Neural cell (in vitro differentiated cells): ENCODE data around the gene TRUB2. TPM values are rescaled to one million over a fixed set of nuclear protein-coding genes. Genes with fewer than 3 reads are reported as not detected.
"Not testable (repeated sequence)": the region's sequence is repeated elsewhere in the genome, so short reads cannot be mapped to it uniquely, and the experiment has no call there.

Experiments used
- H2AFZ ChIP-seq: fragments of 200-600, 300-800 bp; sonication (generic), shearing (Covaris generic); 2 replicates; pipeline ENCODE4 v1.6.0; 2014; ENCODE audit warnings: low read depth, mild to moderate bottlenecking, antibody characterized with exemption, low read length, moderate library complexity
- H3F3A ChIP-seq: fragments of 200-600 bp; shearing (Covaris generic); 2 replicates; pipeline ENCODE4 v1.6.1; 2016; ENCODE audit warnings: mild to moderate bottlenecking, moderate library complexity, mixed read lengths, antibody characterized with exemption, low read length; ENCODE audit not compliant: insufficient read depth, poor library complexity, severe bottlenecking
- H3K27ac ChIP-seq: fragments of 200-600, 300-800 bp; sonication (generic), shearing (Covaris generic); 2 replicates; pipeline ENCODE4 v1.5.1; 2014; ENCODE audit warnings: mild to moderate bottlenecking, low read length, moderate library complexity
- H3K27me3 ChIP-seq: fragments of 300-800, 200-600 bp; sonication (generic), shearing (Covaris generic); 2 replicates; pipeline ENCODE4 v1.6.0; 2014; ENCODE audit warnings: mild to moderate bottlenecking, low read depth, low read length, moderate library complexity; ENCODE audit not compliant: insufficient read depth
- H3K36me3 ChIP-seq: fragments of 300-800, 200-600 bp; sonication (generic), shearing (Covaris generic); 2 replicates; pipeline ENCODE4 v1.5.1; 2014; ENCODE audit warnings: mild to moderate bottlenecking, antibody characterized with exemption, low read length, moderate library complexity; ENCODE audit not compliant: insufficient read depth
- H3K4me2 ChIP-seq: fragments of 300-800, 200-600 bp; sonication (generic), shearing (Covaris generic); 2 replicates; pipeline ENCODE4 v1.6.0; 2014; ENCODE audit warnings: mild to moderate bottlenecking, low read length
- H3K4me3 ChIP-seq: fragments of 300-800, 200-600 bp; sonication (generic), shearing (Covaris generic); 2 replicates; pipeline ENCODE4 v1.5.1; 2014; ENCODE audit warnings: mild to moderate bottlenecking, low read length, moderate library complexity
- H3K79me2 ChIP-seq: fragments of 200-600 bp; shearing (Covaris generic); replicated peaks from 2 replicates; pipeline ENCODE4 v1.6.0; 2014; ENCODE audit warnings: mild to moderate bottlenecking, low read length, moderate library complexity; ENCODE audit not compliant: insufficient read depth
- H3K9ac ChIP-seq: fragments of 300-800, 200-600 bp; sonication (generic), shearing (Covaris generic); 2 replicates; pipeline ENCODE4 v1.6.1; 2016; ENCODE audit warnings: mild to moderate bottlenecking, low read length, mixed read lengths
- H3K9me2 ChIP-seq: fragments of 200-600 bp; shearing (Covaris generic); 2 replicates; pipeline ENCODE4 v1.6.1; 2016; ENCODE audit warnings: mild to moderate bottlenecking, low read length, mixed read lengths; ENCODE audit not compliant: insufficient read depth
- H3K9me3 ChIP-seq: fragments of 200-600, 300-800 bp; sonication (generic), shearing (Covaris generic); 2 replicates; pipeline ENCODE4 v1.6.1; 2016; ENCODE audit warnings: mild to moderate bottlenecking, mixed run types, low read length, moderate library complexity, mixed read lengths
- H4K20me1 ChIP-seq: fragments of 200-600 bp; shearing (Covaris generic); 2 replicates; pipeline ENCODE4 v1.6.1; 2016; ENCODE audit warnings: mild to moderate bottlenecking, mixed run types; ENCODE audit not compliant: insufficient read depth
- EP300 ChIP-seq: fragments of 450-650 bp; conservative IDR thresholded peaks from 2 replicates; pipeline ENCODE4 v1.6.1; 2014; ENCODE audit warnings: antibody characterized with exemption, mild to moderate bottlenecking, moderate library complexity; ENCODE audit not compliant: poor library complexity, severe bottlenecking
- EZH2 ChIP-seq: fragments of 200-600, 300-800 bp; shearing (Covaris generic), sonication (generic); IDR thresholded peaks from 2 replicates; pipeline ENCODE4 v1.6.1; 2014; ENCODE audit warnings: antibody characterized with exemption, low read length, borderline replicate concordance, mild to moderate bottlenecking; ENCODE audit not compliant: insufficient read depth, poor library complexity, severe bottlenecking
- MXI1 ChIP-seq: fragments of 450-650 bp; conservative IDR thresholded peaks from 2 replicates; pipeline ENCODE4 v1.6.1; 2014; ENCODE audit warnings: antibody characterized with exemption, mild to moderate bottlenecking; ENCODE audit not compliant: poor library complexity, severe bottlenecking
- POLR2AphosphoS5 ChIP-seq: IDR thresholded peaks from 2 replicates; pipeline ENCODE4 v1.6.1; 2012
- RAD21 ChIP-seq: fragments of 450-650 bp; conservative IDR thresholded peaks from 2 replicates; pipeline ENCODE4 v1.6.1; 2014; ENCODE audit warnings: antibody characterized with exemption, mild to moderate bottlenecking, moderate library complexity
- REST ChIP-seq: IDR thresholded peaks from 2 replicates; pipeline ENCODE4 v1.6.1; 2012; ENCODE audit warnings: borderline replicate concordance
- SMC3 ChIP-seq: fragments of 450-650 bp; conservative IDR thresholded peaks from 2 replicates; pipeline ENCODE4 v1.6.1; 2014; ENCODE audit warnings: antibody characterized with exemption, mild to moderate bottlenecking, moderate library complexity; ENCODE audit not compliant: poor library complexity
- TAF1 ChIP-seq: IDR thresholded peaks from 2 replicates; pipeline ENCODE4 v1.6.1; 2012; ENCODE audit warnings: low read depth
- polyA plus RNA-seq: library from polyadenylated mRNA; depleted of rRNA; stranded (reverse); fragments of >200 nt; gene quantifications from 2 replicates; pipeline ENCODE4 v1.2.3, GENCODE V29; 2014
- TF ChIP-seq, protein P1 (sequence below): fragments of 450-650 bp; IDR thresholded peaks from 2 replicates; pipeline ENCODE4 v1.5.1; 2014; ENCODE audit warnings: antibody characterized with exemption, mild to moderate bottlenecking, moderate library complexity; ENCODE audit not compliant: poor library complexity, severe bottlenecking

The TRUB2 gene
- polyA plus RNA-seq, 1 donor from 2014 or later = 22.3 TPM

GRCh38 chr9:128339761-128340690 is 17.8 kb upstream of the TRUB2 start, which contains the start of gene SLC27A4:
Gene SLC27A4, plus strand, starts transcription at chr9:128340527. Its CDS starts 2,606 bp downstream, at chr9:128343133.
- Histone ChIP-seq H3K27ac (peak within 1 kb of the TSS; percentile 8), H3K79me2 (no peaks in the 10 kb centered on the region), H3K9ac (peak within 1 kb of the TSS; percentile 67), H4K20me1 (no peaks in the 10 kb centered on the region), H3K27me3 (no peaks in the 10 kb centered on the region), H3K4me2 (peak within 1 kb of the TSS; percentile 84), H3K9me3 (no peaks in the 10 kb centered on the region), H3K9me2 (no peaks in the 10 kb centered on the region), H3F3A (no peaks in the 10 kb centered on the region), H3K36me3 (no peaks in the 10 kb centered on the region), H3K4me3 (peak within 1 kb of the TSS; percentile 94), H2AFZ (peak within 1 kb of the TSS; percentile 60)
- no peak for TF ChIP-seq REST
- TF ChIP-seq MXI1 = peak; percentile 79
- peak; percentile 34 for TF ChIP-seq POLR2AphosphoS5
- TF ChIP-seq SMC3 = no peak
- no peak for TF ChIP-seq TAF1

DNA sequence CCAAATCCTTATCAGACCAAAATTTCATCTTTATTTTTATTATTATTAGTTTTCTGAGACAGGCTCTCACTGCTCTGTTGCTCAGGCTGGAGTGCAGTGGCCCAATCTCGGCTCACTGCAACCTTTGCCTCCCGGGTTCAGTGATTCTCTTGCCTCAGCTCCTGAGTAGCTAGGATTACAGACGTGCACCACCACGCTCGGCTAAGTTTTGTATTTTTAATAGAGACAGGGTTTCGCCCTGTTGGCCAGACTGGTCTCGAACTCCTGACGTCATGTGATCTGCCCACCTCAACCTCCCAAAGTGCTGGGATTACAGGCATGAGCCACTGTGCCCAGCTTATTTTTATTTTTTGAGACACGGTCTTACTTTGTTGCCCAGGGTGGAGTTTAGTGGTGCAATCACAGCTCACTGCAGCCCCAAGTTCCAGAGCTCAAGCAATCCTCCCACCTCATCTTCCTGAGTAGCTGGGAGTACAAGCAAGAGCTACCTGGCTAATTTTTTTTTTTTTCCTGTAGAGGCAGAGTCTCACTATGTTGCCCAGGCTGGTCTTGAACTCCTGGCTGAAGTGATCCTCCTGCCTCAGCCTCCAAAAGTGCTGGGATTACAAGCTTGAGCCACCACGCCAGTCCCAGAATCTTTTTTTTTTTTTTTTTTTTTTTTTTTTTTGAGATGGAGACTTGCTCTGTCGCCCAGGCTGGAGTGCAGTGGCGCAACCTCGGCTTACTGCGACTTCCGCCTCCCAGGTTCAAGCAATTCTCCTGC is 16.8 kb upstream of the TRUB2 start:
- not testable (repeated sequence) for H3K4me2 ChIP-seq, H2AFZ ChIP-seq, H3K4me3 ChIP-seq, H3K27ac ChIP-seq, H3K36me3 ChIP-seq, H3K9ac ChIP-seq, H3K9me2 ChIP-seq, H4K20me1 ChIP-seq, H3K27me3 ChIP-seq, H3K79me2 ChIP-seq, H3K9me3 ChIP-seq, H3F3A ChIP-seq

DNA sequence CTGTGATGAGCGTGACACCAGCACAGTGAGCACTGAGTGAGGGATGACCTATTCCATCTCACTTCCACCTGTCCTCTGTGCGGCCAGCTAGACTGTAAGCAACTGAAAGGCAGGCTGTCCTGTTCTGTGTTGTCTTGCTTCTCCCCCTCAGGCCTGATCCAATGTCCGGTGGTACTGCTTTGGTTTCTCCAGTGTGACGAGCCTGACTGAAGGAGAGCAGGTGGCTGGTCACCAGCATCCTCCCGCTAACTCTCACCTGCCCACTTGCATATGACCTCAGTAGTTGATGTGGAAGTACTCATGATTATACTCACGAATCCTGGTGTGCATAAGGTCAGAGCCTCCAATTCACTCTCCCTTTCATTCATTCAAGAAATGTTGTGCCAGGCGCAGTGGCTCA is 15.7 kb upstream of the TRUB2 start:
- Histone ChIP-seq H3K27me3 (no peaks in the 10 kb centered on the region), H3K9me2 (no peaks in the 10 kb centered on the region), H3K9ac (no peak overlapping the region), H3K36me3 (no peaks in the 10 kb centered on the region), H3K79me2 (no peaks in the 10 kb centered on the region), H3F3A (no peaks in the 10 kb centered on the region), H3K9me3 (no peaks in the 10 kb centered on the region), H3K4me2 (no peak overlapping the region), H4K20me1 (no peaks in the 10 kb centered on the region), H3K27ac (no peak overlapping the region), H2AFZ (no peak overlapping the region), H3K4me3 (no peak overlapping the region)
- TF ChIP-seq EZH2 = no peak
- no peak for TF ChIP-seq RAD21
- no peak for TF ChIP-seq SMC3
- TF ChIP-seq MXI1 = no peak
- TF ChIP-seq EP300 = no peak
- TF ChIP-seq TAF1 = no peak
- TF ChIP-seq REST = no peak
- TF ChIP-seq, protein P1, sequence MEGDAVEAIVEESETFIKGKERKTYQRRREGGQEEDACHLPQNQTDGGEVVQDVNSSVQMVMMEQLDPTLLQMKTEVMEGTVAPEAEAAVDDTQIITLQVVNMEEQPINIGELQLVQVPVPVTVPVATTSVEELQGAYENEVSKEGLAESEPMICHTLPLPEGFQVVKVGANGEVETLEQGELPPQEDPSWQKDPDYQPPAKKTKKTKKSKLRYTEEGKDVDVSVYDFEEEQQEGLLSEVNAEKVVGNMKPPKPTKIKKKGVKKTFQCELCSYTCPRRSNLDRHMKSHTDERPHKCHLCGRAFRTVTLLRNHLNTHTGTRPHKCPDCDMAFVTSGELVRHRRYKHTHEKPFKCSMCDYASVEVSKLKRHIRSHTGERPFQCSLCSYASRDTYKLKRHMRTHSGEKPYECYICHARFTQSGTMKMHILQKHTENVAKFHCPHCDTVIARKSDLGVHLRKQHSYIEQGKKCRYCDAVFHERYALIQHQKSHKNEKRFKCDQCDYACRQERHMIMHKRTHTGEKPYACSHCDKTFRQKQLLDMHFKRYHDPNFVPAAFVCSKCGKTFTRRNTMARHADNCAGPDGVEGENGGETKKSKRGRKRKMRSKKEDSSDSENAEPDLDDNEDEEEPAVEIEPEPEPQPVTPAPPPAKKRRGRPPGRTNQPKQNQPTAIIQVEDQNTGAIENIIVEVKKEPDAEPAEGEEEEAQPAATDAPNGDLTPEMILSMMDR = no peak
- no peak for TF ChIP-seq POLR2AphosphoS5
